Stimulated activated CD8-positive, alpha-beta memory T cell treated with anti-CD3 and anti-CD28 coated beads, Interleukin-7, amount 100 ng/mL, for 48 hours (primary cell): Measurements from ENCODE around the gene PLEKHM3.
"Not testable (repeated sequence)": the region's sequence is repeated elsewhere in the genome, so short reads cannot be mapped to it uniquely, and the experiment has no call there.

ENCODE experiments used
- DNase-seq, 2 donors: peaks; one replicate each; pipeline ENCODE4 v3.0.0-alpha.2; 2020; ENCODE audit warnings: low read depth in 1 of 2; ENCODE audit errors: extremely low read depth in 1 of 2

Gene PLEKHM3

GRCh38 chr2:208037564-208038487 lies 12.5 kb upstream of the PLEKHM3 start:
- DNase-seq: no peak

GRCh38 chr2:208036357-208036756 lies 11.0 kb upstream of the PLEKHM3 start:
- DNase-seq: no peak

- no peak for DNase-seq
These were observed 9.3 kb upstream of the PLEKHM3 start for GRCh38 chr2:208034503-208035140.

DNA sequence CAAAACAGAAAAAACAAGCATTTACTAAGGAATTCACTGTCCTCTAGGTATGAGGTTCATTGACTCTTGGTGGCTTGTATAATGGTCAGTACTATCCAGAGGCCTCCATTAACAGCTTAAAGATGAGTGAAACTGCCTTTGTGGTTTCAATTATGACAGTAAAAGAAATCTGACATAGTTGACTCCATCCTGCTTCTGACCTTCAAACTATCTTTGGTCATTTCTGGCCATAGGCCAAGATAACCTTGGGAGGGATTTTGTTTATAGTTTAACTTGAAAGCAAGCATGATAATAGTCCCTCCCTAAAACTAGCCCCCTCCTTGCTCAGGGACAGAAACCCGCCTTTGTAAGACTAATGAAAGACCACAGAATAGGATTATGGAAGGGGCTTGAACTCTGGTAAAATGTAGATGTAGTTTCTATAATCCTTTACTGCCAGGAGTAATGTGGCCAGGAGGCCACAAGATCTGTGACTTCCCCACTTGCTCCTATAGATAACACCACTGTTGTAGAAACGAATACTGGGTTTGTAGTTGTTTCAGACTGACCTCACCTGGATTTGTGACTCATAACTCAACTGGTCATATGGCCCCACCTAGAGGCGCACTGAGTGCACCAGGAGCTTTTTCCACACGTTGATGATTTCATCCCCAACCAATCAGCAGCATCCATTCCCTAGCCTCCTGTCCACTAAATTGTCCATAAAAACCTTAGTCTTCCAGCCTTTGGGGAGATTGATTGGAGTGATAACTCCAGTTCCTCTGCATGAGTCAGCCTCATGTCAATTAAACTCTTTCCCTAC lies 8.6 kb upstream of the PLEKHM3 start:
- DNase-seq: peak in 1 of 2 donors; percentile 14

DNA sequence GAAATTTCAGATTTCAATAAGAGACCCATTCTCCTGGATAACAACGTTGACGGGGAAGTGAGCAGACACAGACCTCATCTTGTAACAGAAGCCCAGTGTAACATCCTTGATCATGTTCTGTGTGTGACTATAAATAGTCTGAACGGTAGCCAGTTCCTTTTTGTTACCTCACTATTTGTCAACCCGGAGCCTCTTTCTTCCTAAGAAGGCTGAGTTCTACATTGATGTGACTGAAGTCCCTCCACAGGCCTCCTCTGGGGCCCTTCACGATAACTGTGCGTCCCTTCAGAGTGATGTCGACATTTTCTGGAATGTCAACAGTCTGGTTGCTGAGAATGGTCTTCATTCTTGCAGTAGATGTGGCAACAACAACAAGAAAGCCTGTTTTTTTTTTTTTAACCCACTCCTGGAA lies 6.3 kb upstream of the PLEKHM3 start:
- no peak for DNase-seq

DNA sequence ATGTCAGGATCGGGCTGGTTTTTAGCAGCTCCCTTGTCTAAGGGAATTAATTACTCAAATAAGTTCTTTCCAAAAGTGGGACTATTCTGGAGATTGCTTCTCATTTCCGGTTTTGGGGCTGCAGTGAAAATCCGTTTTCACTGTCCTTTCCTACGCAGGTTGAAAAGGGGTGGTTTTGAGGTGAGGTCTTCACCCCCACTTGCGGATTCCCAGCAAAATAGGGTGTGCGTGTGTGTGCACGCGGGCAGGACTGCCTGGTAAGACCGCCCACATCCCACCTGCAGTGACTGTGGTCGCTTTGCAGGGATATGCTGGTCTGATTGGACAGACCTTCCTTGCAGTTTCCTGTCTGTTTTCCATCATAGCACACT lies 472 bp upstream of the PLEKHM3 start:
- no peak for DNase-seq

- no peak for DNase-seq
These were observed 1.2 kb downstream of the PLEKHM3 start for GRCh38 chr2:208024091-208024490.

GRCh38 chr2:208020253-208020652 lies 5.1 kb downstream of the PLEKHM3 start:
- DNase-seq: no peak

DNA sequence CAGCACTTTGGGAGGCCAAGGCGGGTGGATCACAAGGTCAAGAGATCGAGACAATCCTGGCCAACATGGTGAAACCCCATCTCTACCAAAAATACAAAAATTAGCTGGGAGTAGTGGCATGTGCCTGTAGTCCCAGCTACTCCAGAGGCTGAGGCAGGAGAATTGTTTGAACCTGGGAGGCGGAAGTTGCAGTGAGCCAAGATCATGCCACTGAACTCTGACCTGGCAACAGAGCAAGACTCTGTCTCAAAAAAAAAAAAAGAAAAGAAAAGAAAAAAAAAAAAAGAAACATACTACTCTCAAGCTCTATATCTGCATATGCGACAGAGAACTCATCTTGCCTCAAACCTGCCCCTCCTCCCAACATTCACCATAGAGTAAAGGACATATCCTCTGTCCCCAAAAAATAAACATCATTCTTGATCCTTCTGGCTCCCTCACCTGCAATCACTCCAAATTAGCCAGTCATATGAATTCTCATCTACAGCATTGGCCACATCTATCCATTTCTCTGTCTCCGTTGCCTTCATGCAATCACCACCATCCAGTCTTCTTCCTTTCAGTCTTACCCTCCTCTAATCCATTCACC lies 7.1 kb downstream of the PLEKHM3 start:
- not testable (repeated sequence) for DNase-seq

DNA sequence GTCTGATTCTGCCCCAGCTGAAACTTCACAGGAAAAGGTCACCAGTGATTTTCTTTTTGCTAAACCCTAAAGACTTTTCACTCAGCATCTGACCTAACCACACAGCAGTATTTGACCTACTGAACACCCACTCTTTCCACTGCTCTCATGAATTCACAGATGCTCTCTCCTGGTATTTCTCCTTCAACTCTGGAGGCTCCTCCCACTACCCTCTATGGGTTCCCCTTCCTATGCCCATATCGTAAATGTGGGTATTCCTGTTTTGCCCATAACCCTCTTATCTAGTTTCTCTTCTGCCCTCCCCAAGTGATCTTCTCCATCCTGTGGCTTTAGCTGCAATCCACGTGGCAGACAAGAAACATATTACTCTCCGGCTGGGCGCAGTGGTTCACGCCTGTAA lies 7.6 kb downstream of the PLEKHM3 start:
- DNase-seq: no peak

DNA sequence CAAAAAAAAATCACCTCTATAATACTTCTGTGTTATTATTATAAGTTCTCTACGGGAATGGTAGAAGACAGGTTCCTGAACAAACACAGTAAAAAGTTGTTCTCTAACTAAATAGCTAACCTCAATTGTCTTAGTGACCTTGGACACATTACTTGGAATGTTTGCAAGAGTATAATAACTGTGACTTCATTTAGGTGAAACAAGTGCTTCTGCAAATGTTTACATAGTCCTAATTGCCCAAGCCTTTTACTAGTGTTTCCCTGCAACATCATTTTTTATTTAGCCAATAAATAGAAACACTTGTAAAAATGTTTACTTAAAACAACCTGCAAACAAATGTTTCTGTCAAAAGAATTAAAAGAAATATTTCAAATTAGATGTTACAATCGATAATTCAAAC lies 9.9 kb downstream of the PLEKHM3 start:
- DNase-seq: no peak

- no peak for DNase-seq
These were observed 11.8 kb downstream of the PLEKHM3 start for GRCh38 chr2:208013285-208014178.

DNA sequence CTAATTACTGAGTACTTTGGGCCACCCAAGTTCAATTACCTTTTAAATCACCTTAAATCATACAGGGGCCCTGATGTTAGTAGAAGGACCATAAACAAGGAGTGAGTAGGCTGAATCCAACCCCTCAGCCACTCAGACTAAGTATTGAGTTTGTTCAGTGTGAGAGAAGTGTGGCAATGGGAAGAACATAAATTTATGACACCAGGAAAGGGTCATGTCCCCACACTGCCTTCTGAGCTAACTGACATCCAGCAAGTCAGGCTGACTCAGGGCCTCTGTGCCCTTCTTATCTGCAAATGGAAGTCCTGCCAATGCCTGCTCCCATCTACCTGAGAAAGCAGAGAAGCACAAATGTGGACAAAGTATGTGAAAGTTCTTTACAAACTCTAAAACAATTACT lies 12.9 kb downstream of the PLEKHM3 start:
- DNase-seq: no peak

GRCh38 chr2:208010506-208010905 lies 14.8 kb downstream of the PLEKHM3 start:
- DNase-seq: no peak

DNA sequence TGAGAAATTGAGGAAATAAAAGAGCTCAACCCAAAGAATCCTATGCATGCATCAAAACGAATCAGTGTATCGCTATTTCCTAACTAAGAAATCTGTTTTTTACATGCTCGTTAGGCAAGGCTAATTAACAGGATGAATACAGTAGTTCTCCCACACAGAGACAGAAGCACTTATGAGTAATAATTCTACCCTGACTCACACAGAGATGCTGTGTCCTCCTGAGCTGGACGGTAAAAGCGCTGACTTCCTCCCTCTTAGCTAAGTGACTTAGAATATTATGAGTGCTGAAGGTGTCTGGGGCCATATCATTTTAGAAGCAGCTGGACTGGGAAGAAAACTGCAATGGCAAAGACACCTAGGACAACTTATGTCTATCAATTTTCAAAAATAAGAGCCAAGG lies 18.5 kb downstream of the PLEKHM3 start:
- no peak for DNase-seq

- DNase-seq: no peak
These were observed 19.0 kb downstream of the PLEKHM3 start for GRCh38 chr2:208006337-208006736.

DNA sequence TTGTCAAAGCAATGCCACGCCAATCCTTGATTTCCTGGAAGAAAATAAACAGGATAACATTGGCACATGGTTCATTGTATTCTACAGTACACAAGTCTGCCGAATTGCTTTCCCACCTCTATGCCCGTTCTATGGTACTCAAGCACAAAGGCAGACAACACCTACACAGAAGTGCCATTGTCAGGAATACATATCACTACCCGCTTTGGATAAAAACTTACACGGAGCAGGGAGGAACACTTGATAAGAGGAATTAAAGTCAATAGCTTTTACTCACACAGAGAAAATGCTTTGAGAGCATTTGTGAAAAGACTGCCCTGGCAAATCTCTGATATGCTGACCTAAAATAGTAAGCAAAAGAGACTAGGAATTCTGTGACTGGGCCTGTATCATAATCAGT lies 23.4 kb downstream of the PLEKHM3 start:
- DNase-seq: no peak

GRCh38 chr2:208000701-208001395 lies 24.5 kb downstream of the PLEKHM3 start:
- no peak for DNase-seq

DNA sequence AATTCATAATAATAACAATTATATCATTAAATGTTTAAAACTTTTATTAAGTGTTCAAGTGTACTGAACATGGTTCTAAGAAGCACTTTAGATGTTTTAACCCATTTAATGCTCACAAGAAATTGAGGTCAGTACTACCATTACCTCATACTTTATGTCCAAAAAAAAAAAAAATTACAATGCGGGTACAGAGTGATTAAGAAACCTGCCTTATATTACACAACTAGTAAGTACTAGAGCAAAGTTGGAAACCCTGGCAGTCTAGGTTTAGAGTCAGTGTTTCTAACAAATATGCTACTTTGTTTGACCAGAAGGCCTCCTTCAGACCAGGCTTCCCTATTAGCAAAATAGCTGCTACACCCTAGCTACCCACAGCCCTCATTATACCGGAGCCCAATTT lies 28.5 kb downstream of the PLEKHM3 start:
- DNase-seq: no peak

- no peak for DNase-seq
These were observed 29.4 kb downstream of the PLEKHM3 start for GRCh38 chr2:207995887-207996286.
